ENCODE results near the gene GUK1.

GRCh38 chr1:228144193-228144992 is 4.3 kb downstream of the GUK1 start:
- TF ChIP-seq CTCF (IDR thresholded peaks at IDR 0.05) = no peak
- no peak for TF ChIP-seq POLR2A (IDR thresholded peaks at IDR 0.05)
- TF ChIP-seq POLR2AphosphoS5 (IDR thresholded peaks at IDR 0.05) = no peak

Measured in gastroesophageal sphincter (tissue), 3 donors.